Lung (tissue), 12 donors: ENCODE data around the gene CRTC1. TPM values are rescaled to one million over a fixed set of nuclear protein-coding genes. Genes with fewer than 3 reads are reported as not detected.

ENCODE experiments used
- ATAC-seq: fragments of 200-7000 bp; cut with Tn5 transposase; one replicate; pipeline ENCODE4 v1.9.1; 2020; ENCODE audit warnings: moderate number of reproducible peaks; ENCODE audit not compliant: insufficient read depth, low FRiP score
- DNase-seq, 3 donors: peaks; one replicate each; pipeline ENCODE4 v3.0.0-alpha.2; 2013 to 2017
- H3K27ac ChIP-seq, 2 donors: one replicate each; pipeline ENCODE4 v1.5.1; 2013; ENCODE audit warnings: mild to moderate bottlenecking in 2 of 2, moderate library complexity in 2 of 2, control low read depth in 1 of 2, inconsistent platforms in 1 of 2, low read depth in 1 of 2, low read length in 1 of 2
- H3K27me3 ChIP-seq, 3 donors: one replicate each; pipeline ENCODE4 v1.5.1; 2013; ENCODE audit warnings: low read length in 2 of 3; ENCODE audit not compliant: control insufficient read depth in 3 of 3, insufficient read depth in 3 of 3
- H3K36me3 ChIP-seq, 4 donors: one replicate each; pipeline ENCODE4 v1.5.1; 2013; ENCODE audit warnings: low read length in 4 of 4, mild to moderate bottlenecking in 1 of 4, moderate library complexity in 1 of 4; ENCODE audit not compliant: control insufficient read depth in 4 of 4, insufficient read depth in 4 of 4
- H3K4me1 ChIP-seq, 5 donors: one replicate each; pipeline ENCODE4 v1.5.1; 2013; ENCODE audit warnings: low read length in 5 of 5, mild to moderate bottlenecking in 2 of 5, moderate library complexity in 1 of 5; ENCODE audit not compliant: control insufficient read depth in 5 of 5, insufficient read depth in 5 of 5
- H3K4me3 ChIP-seq: one replicate; pipeline ENCODE4 v1.5.1; 2013; ENCODE audit warnings: mild to moderate bottlenecking, control low read depth, moderate library complexity
- H3K9ac ChIP-seq, 2 donors: one replicate each; pipeline ENCODE4 v1.5.1; 2013; ENCODE audit warnings: low read length in 2 of 2, control low read depth in 1 of 2; ENCODE audit not compliant: insufficient read depth in 1 of 2
- H3K9me3 ChIP-seq, 4 donors: one replicate each; pipeline ENCODE4 v1.5.1; 2013; ENCODE audit warnings: low read length in 3 of 4, mild to moderate bottlenecking in 1 of 4, moderate library complexity in 1 of 4; ENCODE audit not compliant: control insufficient read depth in 4 of 4, insufficient read depth in 3 of 4
- WGBS, 2 donors: extraction: QIAGEN DNeasy Blood & Tissue Kit; methylation state at CpG; one replicate each; pipeline ENCODE4 v1.1.7; 2013; 5-methylcytosine and 5-hydroxymethylcytosine counted together
- polyA plus RNA-seq, 2 donors: library from polyadenylated mRNA; stranded (reverse); fragments of 200-250 nt; gene quantifications; one replicate each; pipeline ENCODE4 v1.2.1, GENCODE V29; 2013
- total RNA-seq, 2 donors: library from RNA; depleted of rRNA in 1 of 2; stranded (reverse); fragments of >200 nt in 1 of 2; gene quantifications; one replicate each; pipeline ENCODE4 v1.2.1, GENCODE V29; 2014 to 2021
- TF ChIP-seq, protein P1 (sequence below): IDR thresholded peaks from 2 replicates; pipeline ENCODE4 v1.5.1; 2012; ENCODE audit warnings: mild to moderate bottlenecking; ENCODE audit errors: control extremely low read depth, extremely low read depth
- donor health status: control.
- donor health status: control.
- donor health status: Bipolar disorder and iron deficiency.
- donor health status: healthy.
- donor health status: DM: yes; HTN: yes; CAD: no.

The CRTC1 gene
- total and polyA plus RNA-seq, 4 donors = 4.2 to 16.0 (median 7.3) TPM

DNA sequence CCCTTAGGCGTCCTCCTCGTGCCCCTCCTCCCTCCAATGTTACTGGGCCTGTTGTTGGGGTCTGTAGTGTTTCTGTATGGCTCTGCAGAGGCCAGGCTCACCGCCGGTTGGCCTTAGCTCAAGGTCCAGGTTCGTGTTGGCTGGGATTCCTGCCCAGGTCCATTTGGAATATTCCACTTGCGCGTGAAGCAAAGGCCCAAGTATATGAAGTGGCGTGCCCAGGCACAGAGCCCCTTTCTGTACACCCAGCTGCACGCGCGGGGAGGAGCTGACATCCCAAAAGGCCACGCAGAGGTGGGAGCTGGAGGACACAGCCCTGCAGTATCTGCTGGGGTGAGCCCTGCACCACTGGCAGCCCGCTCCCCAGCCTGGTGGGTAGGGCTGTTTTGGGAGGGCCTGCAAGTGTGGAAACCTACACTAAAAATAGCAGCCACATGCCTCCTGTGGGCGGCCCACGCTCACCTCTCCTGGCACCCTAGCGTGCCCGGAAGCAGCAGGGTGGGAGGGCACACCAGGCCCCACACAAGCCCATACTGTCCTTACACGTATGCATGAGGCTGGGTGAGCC is 30.2 kb downstream of the CRTC1 start:
- peaks cover 0 to 4% (median 0%) of the 10 kb centered on the region in 4 donors for H3K36me3 ChIP-seq
- WGBS, 2 donors = 89 to 92% methylated on average over 18 of the region's 18 CpGs
- DNase-seq (no peak), ATAC-seq (no peak)
- peaks cover 0 to 21% (median 7%) of the 10 kb centered on the region in 5 donors for H3K4me1 ChIP-seq
- no peaks in the 10 kb centered on the region for H3K27me3 ChIP-seq
- H3K27ac ChIP-seq = no peak overlapping the region
- no peak overlapping the region for H3K4me3 ChIP-seq
- TF ChIP-seq, protein P1, sequence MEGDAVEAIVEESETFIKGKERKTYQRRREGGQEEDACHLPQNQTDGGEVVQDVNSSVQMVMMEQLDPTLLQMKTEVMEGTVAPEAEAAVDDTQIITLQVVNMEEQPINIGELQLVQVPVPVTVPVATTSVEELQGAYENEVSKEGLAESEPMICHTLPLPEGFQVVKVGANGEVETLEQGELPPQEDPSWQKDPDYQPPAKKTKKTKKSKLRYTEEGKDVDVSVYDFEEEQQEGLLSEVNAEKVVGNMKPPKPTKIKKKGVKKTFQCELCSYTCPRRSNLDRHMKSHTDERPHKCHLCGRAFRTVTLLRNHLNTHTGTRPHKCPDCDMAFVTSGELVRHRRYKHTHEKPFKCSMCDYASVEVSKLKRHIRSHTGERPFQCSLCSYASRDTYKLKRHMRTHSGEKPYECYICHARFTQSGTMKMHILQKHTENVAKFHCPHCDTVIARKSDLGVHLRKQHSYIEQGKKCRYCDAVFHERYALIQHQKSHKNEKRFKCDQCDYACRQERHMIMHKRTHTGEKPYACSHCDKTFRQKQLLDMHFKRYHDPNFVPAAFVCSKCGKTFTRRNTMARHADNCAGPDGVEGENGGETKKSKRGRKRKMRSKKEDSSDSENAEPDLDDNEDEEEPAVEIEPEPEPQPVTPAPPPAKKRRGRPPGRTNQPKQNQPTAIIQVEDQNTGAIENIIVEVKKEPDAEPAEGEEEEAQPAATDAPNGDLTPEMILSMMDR = no peak
- H3K9ac ChIP-seq = no peak overlapping the region
- H3K9me3 ChIP-seq = no peaks in the 10 kb centered on the region

DNA sequence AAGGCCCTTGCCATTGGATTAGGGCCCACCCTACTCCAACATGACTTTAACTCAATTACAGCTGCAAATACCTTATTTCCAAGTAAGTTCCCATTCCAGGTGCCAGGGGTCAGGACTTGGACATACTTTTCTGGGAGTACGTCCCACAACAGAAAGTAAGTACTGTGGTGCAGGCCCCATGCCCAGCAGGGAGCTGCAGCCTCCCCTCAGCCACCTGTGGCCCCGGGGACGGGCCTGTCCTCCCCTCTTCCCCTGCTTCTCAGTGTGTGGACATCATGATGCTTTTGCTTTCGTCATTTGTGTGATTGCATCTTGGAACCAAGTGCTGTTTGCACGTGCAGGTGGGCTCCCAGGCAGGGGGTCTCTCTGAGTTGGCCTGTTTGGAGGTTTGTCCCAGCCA is 31.9 kb downstream of the CRTC1 start:
- Histone ChIP-seq H3K9me3 (no peaks in the 10 kb centered on the region), H3K4me3 (no peak overlapping the region), H3K36me3 (peaks cover 0 to 4% (median 0%) of the 10 kb centered on the region in 4 donors), H3K9ac (no peak overlapping the region), H3K27me3 (no peaks in the 10 kb centered on the region), H3K4me1 (peaks cover 0 to 18% (median 9%) of the 10 kb centered on the region in 5 donors), H3K27ac (no peak overlapping the region)
- TF ChIP-seq, protein P1 = no peak
- 80 to 90% methylated on average over 5 of the region's 5 CpGs for WGBS, 2 donors
- DNase-seq (no peak), ATAC-seq (no peak)

DNA sequence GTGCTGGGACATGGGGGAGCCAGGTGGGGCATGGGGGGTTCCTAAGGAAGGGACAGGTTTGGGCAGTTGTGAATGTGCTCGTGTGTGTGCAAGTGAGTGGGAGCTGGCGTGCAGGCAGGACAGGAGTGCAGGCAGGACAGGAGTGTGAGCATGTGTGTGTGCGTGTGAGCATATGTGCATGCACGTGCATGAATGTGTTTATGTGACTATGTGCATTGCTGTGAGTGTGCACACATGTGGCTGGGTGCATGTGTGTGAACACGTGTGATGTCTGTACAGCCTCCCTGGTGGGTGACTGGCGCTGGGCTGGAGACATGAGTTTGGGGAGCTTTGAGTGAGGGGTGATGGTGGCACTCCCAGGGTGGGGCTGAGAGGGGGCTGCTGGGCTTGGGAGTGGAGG is 33.4 kb downstream of the CRTC1 start:
- DNase-seq (no peak), ATAC-seq (no peak)
- H3K4me3 ChIP-seq = no peak overlapping the region
- H3K9me3 ChIP-seq = no peaks in the 10 kb centered on the region
- H3K27me3 ChIP-seq = no peaks in the 10 kb centered on the region
- no peak overlapping the region for H3K9ac ChIP-seq
- TF ChIP-seq, protein P1 = no peak
- peaks cover 0 to 4% (median 0%) of the 10 kb centered on the region in 4 donors for H3K36me3 ChIP-seq
- no peak overlapping the region for H3K27ac ChIP-seq
- peaks cover 0 to 7% (median 6%) of the 10 kb centered on the region in 5 donors for H3K4me1 ChIP-seq
- 94 to 95% methylated on average over 6 of the region's 6 CpGs for WGBS, 2 donors

DNA sequence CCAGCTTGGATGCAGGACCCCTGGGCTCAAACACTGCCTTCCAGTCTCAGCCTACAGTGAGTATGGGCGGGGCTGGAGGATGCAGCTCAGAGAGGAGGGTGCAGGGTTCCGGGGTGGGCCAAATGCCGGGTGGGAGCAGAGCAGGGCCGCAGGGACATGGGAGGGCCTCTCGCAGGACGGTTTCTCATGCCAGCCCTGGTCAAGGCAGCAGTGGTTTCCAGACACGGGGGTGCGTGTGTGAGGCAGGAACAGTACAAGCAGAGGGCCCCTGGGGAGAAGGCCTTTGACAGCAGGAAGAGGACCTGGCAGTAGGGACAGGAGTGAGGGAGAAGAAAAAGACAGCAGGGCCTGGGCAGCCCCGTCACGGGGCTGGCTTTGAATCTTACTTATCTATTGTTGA is 34.1 kb downstream of the CRTC1 start:
- no peak overlapping the region for H3K27ac ChIP-seq
- no peak overlapping the region for H3K4me3 ChIP-seq
- no peak overlapping the region for H3K9ac ChIP-seq
- WGBS, 2 donors = 90 to 93% methylated on average over 10 of the region's 10 CpGs
- TF ChIP-seq, protein P1 = no peak
- DNase-seq (no peak), ATAC-seq (no peak)
- peaks cover 0 to 4% (median 0%) of the 10 kb centered on the region in 4 donors for H3K36me3 ChIP-seq
- no peaks in the 10 kb centered on the region for H3K27me3 ChIP-seq
- no peaks in the 10 kb centered on the region for H3K9me3 ChIP-seq
- peaks cover 0 to 7% (median 6%) of the 10 kb centered on the region in 5 donors for H3K4me1 ChIP-seq
